OCI-LY1 (cell line): Measurements from ENCODE around the gene ZCCHC7.

ENCODE experiments used
- H2AFZ ChIP-seq: fragments of 200-600 bp; sonication (generic), shearing (Covaris generic); 2 replicates; pipeline ENCODE4 v1.6.0; 2014; ENCODE audit warnings: antibody characterized with exemption, mild to moderate bottlenecking, low read length
- H3F3A ChIP-seq: fragments of 200-600 bp; sonication (generic), shearing (Covaris generic); 2 replicates; pipeline ENCODE4 v1.6.0; 2014; ENCODE audit warnings: mild to moderate bottlenecking, antibody characterized with exemption, low read length, moderate library complexity; ENCODE audit not compliant: insufficient read depth
- H3K27ac ChIP-seq: fragments of 200-600 bp; sonication (generic); 2 replicates; pipeline ENCODE4 v1.5.1; 2014; ENCODE audit warnings: low read length, mixed run types, mild to moderate bottlenecking, low read depth; ENCODE audit not compliant: poor library complexity, severe bottlenecking
- H3K27me3 ChIP-seq: fragments of 200-600 bp; sonication (generic); 2 replicates; pipeline ENCODE4 v1.6.0; 2014; ENCODE audit warnings: antibody characterized with exemption, mild to moderate bottlenecking, low read length, moderate library complexity; ENCODE audit not compliant: insufficient read depth
- H3K36me3 ChIP-seq: fragments of 200-600 bp; sonication (generic); 2 replicates; pipeline ENCODE4 v1.6.1; 2014; ENCODE audit warnings: mild to moderate bottlenecking, antibody characterized with exemption, low read length, moderate library complexity, mixed read lengths; ENCODE audit not compliant: insufficient read depth
- H3K4me1 ChIP-seq: fragments of 200-600 bp; sonication (generic); 2 replicates; pipeline ENCODE4 v1.5.1; 2014; ENCODE audit warnings: mild to moderate bottlenecking, low read length, moderate library complexity; ENCODE audit not compliant: insufficient read depth, severe bottlenecking
- H3K4me2 ChIP-seq: fragments of 200-600 bp; sonication (generic), shearing (Covaris generic); 2 replicates; pipeline ENCODE4 v1.6.1; 2014; ENCODE audit warnings: low read length
- H3K4me3 ChIP-seq: fragments of 200-600 bp; sonication (generic); 2 replicates; pipeline ENCODE4 v1.5.1; 2014; ENCODE audit warnings: low read length, low read depth, mild to moderate bottlenecking, mixed read lengths; ENCODE audit not compliant: poor library complexity, severe bottlenecking
- H3K79me2 ChIP-seq: fragments of 200-600 bp; shearing (Covaris generic); 2 replicates; pipeline ENCODE4 v1.6.1; 2016; ENCODE audit warnings: mixed run types, low read length, mixed read lengths; ENCODE audit not compliant: insufficient read depth
- H3K9ac ChIP-seq: fragments of 200-600 bp; sonication (generic), shearing (Covaris generic); 2 replicates; pipeline ENCODE4 v1.6.1; 2014; ENCODE audit warnings: mild to moderate bottlenecking, low read length, mixed read lengths
- H3K9me2 ChIP-seq: fragments of 200-600 bp; sonication (generic), shearing (Covaris generic); 2 replicates; pipeline ENCODE4 v1.6.1; 2014; ENCODE audit warnings: low read depth, mild to moderate bottlenecking, low read length, mixed read lengths
- H3K9me3 ChIP-seq: fragments of 200-600 bp; shearing (Covaris generic); 2 replicates; pipeline ENCODE4 v1.6.1; 2014; ENCODE audit warnings: low read length, mixed read lengths
- H4K20me1 ChIP-seq: fragments of 200-600 bp; sonication (generic), shearing (Covaris generic); 2 replicates; pipeline ENCODE4 v1.6.0; 2016; ENCODE audit warnings: mild to moderate bottlenecking, low read length; ENCODE audit not compliant: insufficient read depth
- EZH2 ChIP-seq: fragments of 200-600 bp; sonication (generic), shearing (Covaris generic); IDR thresholded peaks from 2 replicates; pipeline ENCODE4 v1.8.0; 2017; ENCODE audit warnings: borderline replicate concordance, mixed run types, mild to moderate bottlenecking, antibody characterized with exemption, low read length, moderate library complexity, mixed read lengths
- TF ChIP-seq, protein P1 (sequence below): fragments of 200-600 bp; sonication (generic), shearing (Covaris generic); IDR thresholded peaks from 2 replicates; pipeline ENCODE4 v1.5.1; 2017; ENCODE audit warnings: mild to moderate bottlenecking, antibody characterized with exemption, low read length, moderate library complexity, mixed read lengths

Gene ZCCHC7

DNA sequence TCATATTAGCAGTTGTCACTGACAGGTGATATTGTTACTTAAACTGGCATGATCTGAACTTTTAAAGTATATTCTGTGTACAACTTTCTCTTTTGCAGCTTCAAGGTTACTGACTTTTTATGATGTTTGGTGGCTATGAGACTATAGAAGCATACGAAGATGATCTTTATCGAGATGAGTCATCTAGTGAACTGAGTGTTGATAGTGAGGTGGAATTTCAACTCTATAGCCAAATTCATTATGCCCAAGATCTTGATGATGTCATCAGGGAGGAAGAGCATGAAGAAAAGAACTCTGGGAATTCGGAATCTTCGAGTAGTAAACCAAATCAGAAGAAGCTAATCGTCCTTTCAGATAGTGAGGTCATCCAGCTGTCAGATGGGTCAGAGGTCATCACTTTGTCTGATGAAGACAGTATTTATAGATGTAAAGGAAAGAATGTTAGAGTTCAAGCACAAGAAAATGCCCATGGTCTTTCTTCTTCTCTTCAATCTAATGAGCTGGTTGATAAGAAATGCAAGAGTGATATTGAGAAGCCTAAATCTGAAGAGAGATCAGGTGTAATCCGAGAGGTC, 5.9 kb downstream of the ZCCHC7 start:
- Histone ChIP-seq H2AFZ (no peak overlapping the region), H3K4me3 (peak overlapping the region; percentile 94), H4K20me1 (no peaks in the 10 kb centered on the region), H3K4me1 (peaks cover 71% of the 10 kb centered on the region), H3K36me3 (peaks cover 74% of the 10 kb centered on the region), H3K9me2 (no peaks in the 10 kb centered on the region), H3K79me2 (peaks cover 90% of the 10 kb centered on the region), H3K27me3 (no peaks in the 10 kb centered on the region), H3K4me2 (peak overlapping the region; percentile 89), H3K27ac (peak overlapping the region; percentile 55), H3K9ac (no peak overlapping the region; the same call in 1 of the 2 replicates), H3K9me3 (no peaks in the 10 kb centered on the region), H3F3A (no peaks in the 10 kb centered on the region)
- TF ChIP-seq EZH2 = no peak
- TF ChIP-seq, protein P1, sequence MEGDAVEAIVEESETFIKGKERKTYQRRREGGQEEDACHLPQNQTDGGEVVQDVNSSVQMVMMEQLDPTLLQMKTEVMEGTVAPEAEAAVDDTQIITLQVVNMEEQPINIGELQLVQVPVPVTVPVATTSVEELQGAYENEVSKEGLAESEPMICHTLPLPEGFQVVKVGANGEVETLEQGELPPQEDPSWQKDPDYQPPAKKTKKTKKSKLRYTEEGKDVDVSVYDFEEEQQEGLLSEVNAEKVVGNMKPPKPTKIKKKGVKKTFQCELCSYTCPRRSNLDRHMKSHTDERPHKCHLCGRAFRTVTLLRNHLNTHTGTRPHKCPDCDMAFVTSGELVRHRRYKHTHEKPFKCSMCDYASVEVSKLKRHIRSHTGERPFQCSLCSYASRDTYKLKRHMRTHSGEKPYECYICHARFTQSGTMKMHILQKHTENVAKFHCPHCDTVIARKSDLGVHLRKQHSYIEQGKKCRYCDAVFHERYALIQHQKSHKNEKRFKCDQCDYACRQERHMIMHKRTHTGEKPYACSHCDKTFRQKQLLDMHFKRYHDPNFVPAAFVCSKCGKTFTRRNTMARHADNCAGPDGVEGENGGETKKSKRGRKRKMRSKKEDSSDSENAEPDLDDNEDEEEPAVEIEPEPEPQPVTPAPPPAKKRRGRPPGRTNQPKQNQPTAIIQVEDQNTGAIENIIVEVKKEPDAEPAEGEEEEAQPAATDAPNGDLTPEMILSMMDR = no peak

DNA sequence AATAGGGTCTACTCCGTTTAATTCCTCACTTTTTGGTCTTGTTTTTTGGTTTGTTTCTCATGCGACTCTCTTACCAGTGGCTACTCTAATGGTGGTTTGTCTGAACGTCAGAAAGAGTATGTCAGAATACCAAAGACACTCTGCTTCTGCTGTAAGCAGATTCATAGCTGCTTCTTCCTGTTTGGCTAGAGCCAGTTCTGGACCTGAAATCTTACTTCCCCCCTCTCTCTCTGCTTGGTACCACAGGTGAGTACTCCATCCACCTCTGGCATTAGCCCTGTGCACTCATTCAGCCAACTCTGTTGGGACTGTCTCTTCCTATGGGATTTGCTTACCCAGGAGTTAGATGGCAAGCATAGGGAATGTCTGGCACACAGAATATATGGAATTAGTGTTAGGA, 6.6 kb downstream of the ZCCHC7 start:
- H3K27ac ChIP-seq = peak overlapping the region; percentile 55
- H3F3A ChIP-seq = 0 out of 2 replicates have a peak, but pooled peaks cover 5% of the 10 kb centered on the region
- peaks cover 71% of the 10 kb centered on the region for H3K4me1 ChIP-seq
- no peaks in the 10 kb centered on the region for H3K9me2 ChIP-seq
- H3K4me2 ChIP-seq = peak overlapping the region; percentile 89; the same call in 1 of the 2 replicates
- no peaks in the 10 kb centered on the region for H3K27me3 ChIP-seq
- H4K20me1 ChIP-seq = no peaks in the 10 kb centered on the region
- H3K9ac ChIP-seq = no peak overlapping the region; the same call in 1 of the 2 replicates
- peaks cover 90% of the 10 kb centered on the region for H3K79me2 ChIP-seq
- peak overlapping the region; percentile 31 for H3K4me3 ChIP-seq
- no peaks in the 10 kb centered on the region for H3K9me3 ChIP-seq
- no peak overlapping the region for H2AFZ ChIP-seq
- TF ChIP-seq EZH2 = no peak
- TF ChIP-seq, protein P1 = no peak
- peaks cover 77% of the 10 kb centered on the region for H3K36me3 ChIP-seq

DNA sequence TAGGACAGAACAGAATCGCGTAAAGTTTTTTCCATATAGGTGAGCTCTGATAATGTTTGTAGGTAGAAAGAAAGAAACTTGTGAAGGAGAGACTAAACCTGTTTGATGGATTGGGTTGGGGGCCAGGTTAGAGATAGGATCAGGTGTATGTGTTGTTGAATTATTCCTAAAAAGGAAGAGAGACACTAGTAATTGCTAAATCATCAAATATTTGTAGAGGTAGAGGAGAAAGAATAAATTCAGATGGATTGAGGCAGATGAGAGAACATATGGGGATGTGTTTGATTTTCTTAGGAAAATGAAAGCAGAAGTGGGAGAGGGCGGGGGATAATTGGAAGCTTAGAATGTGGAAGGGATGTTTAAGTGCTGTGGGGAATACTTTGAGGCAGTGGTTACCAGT, 7.7 kb downstream of the ZCCHC7 start:
- H3K27ac ChIP-seq = peak overlapping the region; percentile 55
- peaks cover 90% of the 10 kb centered on the region for H3K79me2 ChIP-seq
- H2AFZ ChIP-seq = no peak overlapping the region
- peak overlapping the region; percentile 89; the same call in 1 of the 2 replicates for H3K4me2 ChIP-seq
- no peak overlapping the region for H3K4me3 ChIP-seq
- H3K36me3 ChIP-seq = peaks cover 83% of the 10 kb centered on the region
- no peak overlapping the region for H3K9ac ChIP-seq
- H4K20me1 ChIP-seq = no peaks in the 10 kb centered on the region
- no peaks in the 10 kb centered on the region for H3K9me3 ChIP-seq
- TF ChIP-seq, protein P1 = no peak
- no peak for TF ChIP-seq EZH2
- no peaks in the 10 kb centered on the region for H3K9me2 ChIP-seq
- 0 out of 2 replicates have a peak, but pooled peaks cover 6% of the 10 kb centered on the region for H3F3A ChIP-seq
- H3K4me1 ChIP-seq = peaks cover 63% of the 10 kb centered on the region
- H3K27me3 ChIP-seq = no peaks in the 10 kb centered on the region
